Measurements from ENCODE around the gene KAZALD1. TPM values are rescaled to one million over a fixed set of nuclear protein-coding genes. Genes with fewer than 3 reads are reported as not detected.

KAZALD1 gene
- total RNA-seq, 4 donors from 2014 or later, result 1.0 to 4.0 (median 2.6) TPM

DNA sequence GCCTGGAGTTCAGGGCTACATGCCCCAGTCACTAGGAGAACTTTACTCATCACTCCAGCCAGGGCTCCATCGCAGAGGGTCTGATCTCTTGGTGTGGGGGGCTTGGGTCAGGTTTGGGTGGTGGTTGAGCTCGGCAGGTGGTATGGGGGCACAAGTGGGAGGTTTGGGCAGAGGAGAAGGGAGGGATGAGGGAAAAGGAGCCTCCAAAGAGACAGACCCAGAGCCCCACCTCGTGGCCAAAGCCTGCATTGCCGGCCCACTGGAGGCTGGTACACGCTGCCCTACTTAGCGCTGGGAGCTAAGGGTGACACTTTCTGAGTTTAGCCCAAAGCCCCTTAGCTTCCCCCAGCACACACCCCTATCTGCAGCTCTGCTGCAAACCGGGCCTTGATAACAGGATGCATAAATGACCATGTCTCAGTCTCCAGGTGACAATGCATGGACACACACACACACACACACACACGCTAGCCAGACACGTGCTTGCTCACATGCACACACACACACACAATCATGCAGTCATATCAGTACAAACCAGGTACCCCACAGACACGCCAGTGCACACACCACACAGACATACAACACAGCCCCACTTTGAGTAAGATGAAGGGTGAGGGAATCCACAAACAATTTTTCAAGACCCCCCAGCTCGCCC is 47.4 kb upstream of the KAZALD1 start:
- peaks cover 32 to 44% (median 42%) of the 10 kb centered on the region in 4 donors for H3K4me1 ChIP-seq
- TF ChIP-seq, protein P1, sequence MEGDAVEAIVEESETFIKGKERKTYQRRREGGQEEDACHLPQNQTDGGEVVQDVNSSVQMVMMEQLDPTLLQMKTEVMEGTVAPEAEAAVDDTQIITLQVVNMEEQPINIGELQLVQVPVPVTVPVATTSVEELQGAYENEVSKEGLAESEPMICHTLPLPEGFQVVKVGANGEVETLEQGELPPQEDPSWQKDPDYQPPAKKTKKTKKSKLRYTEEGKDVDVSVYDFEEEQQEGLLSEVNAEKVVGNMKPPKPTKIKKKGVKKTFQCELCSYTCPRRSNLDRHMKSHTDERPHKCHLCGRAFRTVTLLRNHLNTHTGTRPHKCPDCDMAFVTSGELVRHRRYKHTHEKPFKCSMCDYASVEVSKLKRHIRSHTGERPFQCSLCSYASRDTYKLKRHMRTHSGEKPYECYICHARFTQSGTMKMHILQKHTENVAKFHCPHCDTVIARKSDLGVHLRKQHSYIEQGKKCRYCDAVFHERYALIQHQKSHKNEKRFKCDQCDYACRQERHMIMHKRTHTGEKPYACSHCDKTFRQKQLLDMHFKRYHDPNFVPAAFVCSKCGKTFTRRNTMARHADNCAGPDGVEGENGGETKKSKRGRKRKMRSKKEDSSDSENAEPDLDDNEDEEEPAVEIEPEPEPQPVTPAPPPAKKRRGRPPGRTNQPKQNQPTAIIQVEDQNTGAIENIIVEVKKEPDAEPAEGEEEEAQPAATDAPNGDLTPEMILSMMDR (IDR thresholded peaks at IDR 0.05), result peak in 2 of 3 experiments; percentile 89 to 98
- no peak for TF ChIP-seq POLR2A (IDR thresholded peaks at IDR 0.05; ENCODE audit: low read depth)
- peak in 1 of 2 donors; percentile 15 for TF ChIP-seq POLR2AphosphoS5 (IDR thresholded peaks at IDR 0.05)
- TF ChIP-seq EP300 (IDR thresholded peaks at IDR 0.05), result no peak

DNA sequence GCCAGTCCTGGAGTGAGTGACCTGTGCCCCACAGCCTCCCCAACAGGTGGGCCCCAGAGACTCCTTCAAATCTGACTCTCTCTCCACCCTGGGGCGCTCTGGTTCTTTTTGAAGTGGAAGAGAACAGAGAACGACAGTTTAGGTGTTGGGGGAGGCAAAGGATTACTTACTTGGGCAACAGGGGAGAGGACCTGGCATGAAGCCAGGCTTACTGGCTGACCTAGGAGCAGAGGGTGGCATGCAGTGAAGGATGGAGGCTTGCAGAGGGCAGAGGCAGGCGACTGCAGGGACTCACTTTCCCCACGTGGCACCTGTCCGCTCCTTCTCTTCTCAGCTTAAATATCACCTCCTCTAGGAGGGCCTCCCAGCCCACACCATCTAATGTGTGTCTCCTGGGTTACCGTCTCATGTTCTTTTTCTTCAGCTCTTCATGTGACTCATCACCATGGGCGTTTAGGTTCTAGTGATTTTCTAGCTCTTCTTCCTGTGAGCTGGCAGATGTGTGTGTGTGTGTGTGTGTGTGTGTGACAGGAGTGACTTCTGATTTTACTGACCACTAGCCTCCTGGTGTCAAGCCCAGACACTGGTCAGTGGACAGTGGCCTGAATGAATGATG is 46.7 kb upstream of the KAZALD1 start:
- 41% methylated on average over 4 of the region's 7 CpGs for WGBS
- Histone ChIP-seq H3K27ac (replicated peaks in 1 of 4) (no peak overlapping the region), H3K27me3 (peaks cover 0 to 41% (median 3%) of the 10 kb centered on the region in 4 donors), H3K36me3 (no peaks in the 10 kb centered on the region), H3K4me3 (no peak overlapping the region), H3K9me3 (no peaks in the 10 kb centered on the region), H3K4me1 (peaks cover 32 to 44% (median 42%) of the 10 kb centered on the region in 4 donors)
- intact Hi-C loops (cut with DNase I), result loop anchor here (10.0 kb wide), 1 partner anchor 50 kb away; the partner anchor contains the start of gene SEMA4G
- DNase-seq (ENCODE audit: extremely low spot score), result no peak
- TF ChIP-seq POLR2AphosphoS5 (IDR thresholded peaks at IDR 0.05), result no peak
- TF ChIP-seq, protein P1 (IDR thresholded peaks at IDR 0.05), result no peak
- no peak for TF ChIP-seq POLR2A (IDR thresholded peaks at IDR 0.05; ENCODE audit: low read depth)
- no peak for TF ChIP-seq EP300 (IDR thresholded peaks at IDR 0.05)

More for the DNA sequence above, 47.4 kb upstream of the KAZALD1 start:
- WGBS, result 17% methylated on average over 10 of the region's 11 CpGs
- Histone ChIP-seq H3K9me3 (no peaks in the 10 kb centered on the region), H3K27ac (replicated peaks in 1 of 4) (no peak overlapping the region), H3K36me3 (no peaks in the 10 kb centered on the region), H3K27me3 (peaks cover 0 to 37% (median 3%) of the 10 kb centered on the region in 4 donors), H3K4me3 (no peak overlapping the region)
- DNase-seq (ENCODE audit: extremely low spot score), result no peak
- intact Hi-C loops (cut with DNase I), result loop anchor here (10.0 kb wide), 1 partner anchor 50 kb away; the partner anchor contains the start of gene SEMA4G

DNA sequence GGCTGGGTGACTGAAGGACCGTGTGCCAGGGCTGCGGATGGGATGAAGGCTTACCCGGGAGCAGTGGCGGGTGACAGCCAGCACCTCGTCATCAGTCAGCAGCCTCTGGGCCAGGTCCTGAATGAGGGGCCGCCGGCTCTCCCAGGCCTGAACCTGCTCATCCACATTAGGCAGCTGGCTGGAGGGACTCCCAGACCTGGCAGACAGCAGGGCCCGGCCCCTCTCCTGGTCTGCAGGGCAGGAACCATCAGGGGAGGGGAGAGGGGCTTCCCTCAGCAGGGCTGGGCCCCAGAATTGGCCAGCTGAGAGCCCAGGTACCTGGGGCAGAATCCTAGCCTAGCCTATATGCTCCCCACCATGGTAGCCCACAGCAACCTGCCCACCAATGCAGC is 46.2 kb upstream of the KAZALD1 start:
- Histone ChIP-seq H3K27ac (replicated peaks in 1 of 4) (no peak overlapping the region), H3K9me3 (no peaks in the 10 kb centered on the region), H3K27me3 (peaks cover 0 to 46% (median 3%) of the 10 kb centered on the region in 4 donors), H3K4me1 (peaks cover 32 to 44% (median 42%) of the 10 kb centered on the region in 4 donors), H3K4me3 (no peak overlapping the region), H3K36me3 (no peaks in the 10 kb centered on the region)
- intact Hi-C loops (cut with DNase I), result loop anchor here (10.0 kb wide), 1 partner anchor 51 kb away; the partner anchor contains the start of gene SEMA4G
- TF ChIP-seq, protein P1 (IDR thresholded peaks at IDR 0.05), result no peak
- TF ChIP-seq POLR2A (IDR thresholded peaks at IDR 0.05; ENCODE audit: low read depth), result no peak
- no peak for TF ChIP-seq POLR2AphosphoS5 (IDR thresholded peaks at IDR 0.05)
- TF ChIP-seq EP300 (IDR thresholded peaks at IDR 0.05), result no peak
- WGBS, result 69% methylated on average over 5 of the region's 8 CpGs
- DNase-seq (ENCODE audit: extremely low spot score), result no peak

DNA sequence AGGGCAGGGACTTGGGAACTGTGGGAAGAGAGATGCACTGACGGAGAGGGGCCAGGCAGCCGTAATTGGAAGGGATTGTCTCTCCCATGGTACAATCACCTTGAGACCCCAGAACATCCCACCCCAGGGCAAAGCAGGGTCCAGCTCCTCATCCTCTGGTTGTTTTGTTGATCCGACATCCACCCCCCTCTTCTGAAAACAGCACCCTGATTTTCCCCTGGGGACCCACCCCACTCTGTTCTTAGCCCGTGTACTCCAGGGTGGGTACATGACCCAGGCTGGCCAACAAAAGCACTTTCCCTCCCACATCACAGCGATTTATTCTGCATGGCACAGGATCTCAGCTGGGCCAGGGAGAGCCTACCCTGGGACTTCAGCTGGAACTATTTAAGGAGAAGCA is 45.0 kb upstream of the KAZALD1 start:
- H3K27me3 ChIP-seq, result peaks cover 0 to 57% (median 3%) of the 10 kb centered on the region in 4 donors
- H3K36me3 ChIP-seq, result no peaks in the 10 kb centered on the region
- intact Hi-C loops (cut with DNase I), result loop anchor here (10.0 kb wide), 1 partner anchor 52 kb away; the partner anchor contains the start of gene SEMA4G
- H3K27ac ChIP-seq (replicated peaks in 1 of 4), result no peak overlapping the region
- no peak for TF ChIP-seq EP300 (IDR thresholded peaks at IDR 0.05)
- TF ChIP-seq POLR2A (IDR thresholded peaks at IDR 0.05; ENCODE audit: low read depth), result no peak
- TF ChIP-seq, protein P1 (IDR thresholded peaks at IDR 0.05), result no peak
- no peak for TF ChIP-seq POLR2AphosphoS5 (IDR thresholded peaks at IDR 0.05)
- no peak for DNase-seq (ENCODE audit: extremely low spot score)
- H3K4me1 ChIP-seq, result peaks cover 29 to 40% (median 39%) of the 10 kb centered on the region in 4 donors
- 71% methylated on average over 5 of the region's 5 CpGs for WGBS
- no peaks in the 10 kb centered on the region for H3K9me3 ChIP-seq
- H3K4me3 ChIP-seq, result no peak overlapping the region
